Osteocyte (in vitro differentiated cells): ENCODE results near the gene C5orf58. TPM values are rescaled to one million over a fixed set of nuclear protein-coding genes. Genes with fewer than 3 reads are reported as not detected.

ENCODE experiments used
- DNase-seq: peaks from one replicate; pipeline ENCODE4 v3.0.0; 2021; ENCODE audit warnings: mixed read lengths; ENCODE audit not compliant: unreplicated experiment; ENCODE audit errors: extremely low spot score
- H3K27ac Mint-ChIP-seq: one replicate; pipeline ENCODE4 v1.8.0; 2021; ENCODE audit warnings: mild to moderate bottlenecking, mixed read lengths; ENCODE audit not compliant: unreplicated experiment
- H3K27me3 Mint-ChIP-seq: one replicate; pipeline ENCODE4 v1.8.0; 2021; ENCODE audit warnings: mixed read lengths; ENCODE audit not compliant: unreplicated experiment
- H3K36me3 Mint-ChIP-seq: one replicate; pipeline ENCODE4 v1.8.0; 2021; ENCODE audit warnings: mixed read lengths; ENCODE audit not compliant: unreplicated experiment
- H3K4me1 Mint-ChIP-seq: one replicate; pipeline ENCODE4 v1.8.0; 2021; ENCODE audit warnings: mixed read lengths; ENCODE audit not compliant: unreplicated experiment
- H3K4me3 Mint-ChIP-seq: one replicate; pipeline ENCODE4 v1.8.0; 2021; ENCODE audit warnings: mild to moderate bottlenecking, moderate library complexity, mixed read lengths; ENCODE audit not compliant: unreplicated experiment
- H3K9me3 Mint-ChIP-seq: one replicate; pipeline ENCODE4 v1.8.0; 2021; ENCODE audit warnings: mixed read lengths; ENCODE audit not compliant: unreplicated experiment
- CTCF ChIP-seq: fragments of 200-600 bp; sonication (generic); IDR thresholded peaks from 2 replicates; pipeline ENCODE4 v1.5.0; 2021; ENCODE audit warnings: antibody characterized with exemption, mild to moderate bottlenecking, moderate library complexity
- long read RNA-seq: library from polyadenylated mRNA; unstranded; transcript quantifications from one replicate; pipeline ENCODE4 v2.0.0, GENCODE V29; 2021
- total RNA-seq: library from RNA; stranded (reverse); gene quantifications from 2 replicates; pipeline ENCODE4 v1.2.1, GENCODE V29; 2021

C5orf58 gene, protein sequence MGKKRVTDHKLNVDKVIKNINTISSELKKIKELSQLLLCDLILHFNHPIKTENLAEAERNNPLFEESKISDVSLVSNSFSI
- total RNA-seq, result not detected in 2 replicates
- long read RNA-seq, result 0 reads

- Mint-ChIP-seq H3K4me3 (no peak within 1 kb of the TSS), H3K27ac (no peak within 1 kb of the TSS), H3K9me3 (no peaks in the 10 kb centered on the region), H3K27me3 (peaks cover 75% of the 10 kb centered on the region), H3K4me1 (no peaks in the 10 kb centered on the region), H3K36me3 (no peaks in the 10 kb centered on the region)
- no peak for TF ChIP-seq CTCF
- no peak for DNase-seq
Measured at GRCh38 chr5:170232786-170233185, at the start of gene C5orf58. Gene C5orf58, plus strand, starts transcription at chr5:170232985. Its CDS starts 1,992 bp downstream, at chr5:170234977.

- Mint-ChIP-seq H3K27ac (no peak overlapping the region), H3K27me3 (peaks cover 31% of the 10 kb centered on the region), H3K9me3 (no peaks in the 10 kb centered on the region), H3K36me3 (no peaks in the 10 kb centered on the region), H3K4me1 (no peaks in the 10 kb centered on the region), H3K4me3 (no peak overlapping the region)
- peak; percentile 91 for TF ChIP-seq CTCF
- DNase-seq, result peak; percentile 88
Measured at GRCh38 chr5:170183816-170184687, 48.7 kb upstream of the C5orf58 start.

GRCh38 chr5:170184737-170185136 is 48.0 kb upstream of the C5orf58 start:
- H3K36me3 Mint-ChIP-seq, result no peaks in the 10 kb centered on the region
- no peaks in the 10 kb centered on the region for H3K4me1 Mint-ChIP-seq
- no peaks in the 10 kb centered on the region for H3K9me3 Mint-ChIP-seq
- TF ChIP-seq CTCF, result no peak
- no peak overlapping the region for H3K4me3 Mint-ChIP-seq
- no peak for DNase-seq
- H3K27ac Mint-ChIP-seq, result no peak overlapping the region
- peaks cover 37% of the 10 kb centered on the region for H3K27me3 Mint-ChIP-seq

DNA sequence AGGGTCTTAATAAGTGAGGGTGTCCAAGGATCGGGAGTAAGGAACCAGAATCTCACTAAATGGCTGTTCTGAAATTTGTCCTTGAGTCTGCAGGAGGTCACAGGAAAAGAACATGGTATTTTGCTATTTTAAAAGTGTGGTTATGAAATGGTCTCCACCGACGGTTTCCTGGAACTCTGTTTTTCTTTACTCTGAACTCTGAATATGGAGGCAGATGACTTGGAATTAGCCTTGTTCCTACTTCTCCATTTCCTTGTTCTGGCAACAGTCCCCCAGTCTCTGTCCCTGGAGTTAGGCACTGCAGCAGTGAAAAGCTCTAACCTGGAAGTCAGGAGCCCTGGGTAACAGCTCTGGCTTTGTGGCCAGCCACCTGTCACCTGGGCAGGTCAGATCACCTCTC is 46.6 kb upstream of the C5orf58 start:
- no peaks in the 10 kb centered on the region for H3K4me1 Mint-ChIP-seq
- no peak overlapping the region for H3K27ac Mint-ChIP-seq
- H3K9me3 Mint-ChIP-seq, result no peaks in the 10 kb centered on the region
- no peaks in the 10 kb centered on the region for H3K36me3 Mint-ChIP-seq
- no peak for DNase-seq
- H3K4me3 Mint-ChIP-seq, result no peak overlapping the region
- TF ChIP-seq CTCF, result no peak
- H3K27me3 Mint-ChIP-seq, result peaks cover 49% of the 10 kb centered on the region

GRCh38 chr5:170186856-170187255 is 45.9 kb upstream of the C5orf58 start:
- Mint-ChIP-seq H3K4me3 (no peak overlapping the region), H3K9me3 (no peaks in the 10 kb centered on the region), H3K27ac (no peak overlapping the region), H3K36me3 (no peaks in the 10 kb centered on the region), H3K27me3 (peaks cover 46% of the 10 kb centered on the region), H3K4me1 (no peaks in the 10 kb centered on the region)
- DNase-seq, result no peak
- TF ChIP-seq CTCF, result no peak
